ENCODE data around the gene TNNT3.

TNNT3 gene

GRCh38 chr11:1879941-1880720 lies 39.4 kb upstream of the TNNT3 start:
- DNase-seq (ENCODE audit: low read depth, low spot score), result peak; percentile 22
- no peak overlapping the region for H3K4me3 ChIP-seq (ENCODE audit: low read depth, low read length)
- in situ Hi-C loops (cut with HindIII; ENCODE audit: low sequenced_read_pairs), result no loop called here
- no peak for TF ChIP-seq CTCF (IDR thresholded peaks at IDR 0.05; ENCODE audit: low read depth, low read length)

GRCh38 chr11:1880746-1881441 lies 38.6 kb upstream of the TNNT3 start:
- no peak for TF ChIP-seq CTCF (IDR thresholded peaks at IDR 0.05; ENCODE audit: low read depth, low read length)
- in situ Hi-C loops (cut with HindIII; ENCODE audit: low sequenced_read_pairs), result no loop called here
- H3K4me3 ChIP-seq (ENCODE audit: low read depth, low read length), result no peak overlapping the region
- DNase-seq (ENCODE audit: low read depth, low spot score), result no peak

- in situ Hi-C loops (cut with HindIII; ENCODE audit: low sequenced_read_pairs), result no loop called here
- no peak overlapping the region for H3K4me3 ChIP-seq (ENCODE audit: low read depth, low read length)
- no peak for TF ChIP-seq CTCF (IDR thresholded peaks at IDR 0.05; ENCODE audit: low read depth, low read length)
- DNase-seq (ENCODE audit: low read depth, low spot score), result no peak
Measured at GRCh38 chr11:1881442-1882264, 37.9 kb upstream of the TNNT3 start.

GRCh38 chr11:1882265-1883238 lies 37.0 kb upstream of the TNNT3 start:
- peak; percentile 64 for DNase-seq (ENCODE audit: low read depth, low spot score)
- in situ Hi-C loops (cut with HindIII; ENCODE audit: low sequenced_read_pairs), result no loop called here
- peak; percentile 95 for TF ChIP-seq CTCF (IDR thresholded peaks at IDR 0.05; ENCODE audit: low read depth, low read length)
- H3K4me3 ChIP-seq (ENCODE audit: low read depth, low read length), result no peak overlapping the region

- TF ChIP-seq CTCF (IDR thresholded peaks at IDR 0.05; ENCODE audit: low read depth, low read length), result no peak
- in situ Hi-C loops (cut with HindIII; ENCODE audit: low sequenced_read_pairs), result no loop called here
- H3K4me3 ChIP-seq (ENCODE audit: low read depth, low read length), result no peak overlapping the region
- DNase-seq (ENCODE audit: low read depth, low spot score), result no peak
Measured at GRCh38 chr11:1883346-1884302, 35.9 kb upstream of the TNNT3 start.
